SK-N-SH treated with all-trans-retinoic acid at 6 μM for 48 hours (cell line): Measurements from ENCODE around the gene WASF2.

ENCODE experiments used
- ATAC-seq: fragments of 200-7000 bp; cut with Tn5 transposase; 3 replicates; pipeline ENCODE4 v1.9.1; 2020; ENCODE audit warnings: mild to moderate bottlenecking, moderate library complexity
- ARNTL ChIP-seq: fragments of 450-650 bp; formaldehyde crosslinking; IDR thresholded peaks from 2 replicates; pipeline ENCODE4 v1.5.0; 2020; ENCODE audit warnings: low read depth, mild to moderate bottlenecking, moderate library complexity, borderline replicate concordance
- BACH2 ChIP-seq: fragments of 250-450 bp; sonication (Bioruptor Pico); IDR thresholded peaks from 2 replicates; pipeline ENCODE4 v1.9.0; 2021; ENCODE audit warnings: mild to moderate bottlenecking, borderline replicate concordance
- CSDC2 ChIP-seq: fragments of 250-450 bp; sonication (Bioruptor Pico); IDR thresholded peaks from 2 replicates; pipeline ENCODE4 v1.5.0; 2020; ENCODE audit warnings: mild to moderate bottlenecking, moderate library complexity
- ESRRG ChIP-seq: fragments of 250-450 bp; sonication (Bioruptor Pico); IDR thresholded peaks from 2 replicates; pipeline ENCODE4 v1.6.1; 2021; ENCODE audit warnings: mild to moderate bottlenecking
- GLIS3 ChIP-seq: fragments of 250-450 bp; sonication (Bioruptor Pico); IDR thresholded peaks from 2 replicates; pipeline ENCODE4 v1.5.0; 2020; ENCODE audit warnings: mild to moderate bottlenecking, moderate library complexity
- ISL1 ChIP-seq: fragments of 250-450 bp; sonication (Bioruptor Pico); IDR thresholded peaks from 2 replicates; pipeline ENCODE4 v2.1.2; 2022; ENCODE audit warnings: mild to moderate bottlenecking, moderate library complexity
- OSR1 ChIP-seq: fragments of 250-450 bp; sonication (Bioruptor Pico); IDR thresholded peaks from 2 replicates; pipeline ENCODE4 v1.8.0; 2022; ENCODE audit warnings: moderate library complexity, mild to moderate bottlenecking, inconsistent platforms
- PPARA ChIP-seq: fragments of 250-450 bp; sonication (Bioruptor Pico); IDR thresholded peaks from 2 replicates; pipeline ENCODE4 v1.5.0; 2020; ENCODE audit warnings: mild to moderate bottlenecking, borderline replicate concordance
- SNAI2 ChIP-seq: fragments of 250-450 bp; sonication (Bioruptor Pico); IDR thresholded peaks from 2 replicates; pipeline ENCODE4 v1.5.0; 2020; ENCODE audit warnings: mild to moderate bottlenecking, moderate library complexity
- TCF4 ChIP-seq: fragments of 250-450 bp; sonication (Bioruptor Pico); IDR thresholded peaks from 2 replicates; pipeline ENCODE4 v1.8.0; 2021; ENCODE audit warnings: mild to moderate bottlenecking, moderate library complexity, borderline replicate concordance
- TOX ChIP-seq: fragments of 250-450 bp; sonication (Bioruptor Pico); IDR thresholded peaks from 2 replicates; pipeline ENCODE4 v1.8.0; 2021; ENCODE audit warnings: mild to moderate bottlenecking, moderate library complexity, borderline replicate concordance
- TSHZ2 ChIP-seq: fragments of 250-450 bp; sonication (Bioruptor Pico); IDR thresholded peaks from 2 replicates; pipeline ENCODE4 v1.5.0; 2020; ENCODE audit warnings: mild to moderate bottlenecking, moderate library complexity
- ZC3H10 ChIP-seq: fragments of 250-450 bp; sonication (Bioruptor Pico); IDR thresholded peaks from 2 replicates; pipeline ENCODE4 v1.5.1; 2021; ENCODE audit warnings: mild to moderate bottlenecking, moderate library complexity
- ZFP3 ChIP-seq: fragments of 250-450 bp; sonication (Bioruptor Pico); IDR thresholded peaks from 2 replicates; pipeline ENCODE4 v1.5.0; 2020; ENCODE audit warnings: mild to moderate bottlenecking, moderate library complexity
- ZFP30 ChIP-seq: fragments of 450-650 bp; formaldehyde crosslinking; IDR thresholded peaks from 2 replicates; pipeline ENCODE4 v1.5.0; 2022; ENCODE audit warnings: mild to moderate bottlenecking, moderate library complexity
- ZNF565 ChIP-seq: fragments of 450-650 bp; formaldehyde crosslinking; conservative IDR thresholded peaks from 2 replicates; pipeline ENCODE4 v1.5.0; 2020; ENCODE audit warnings: low read depth, mild to moderate bottlenecking, moderate library complexity
- ZNF70 ChIP-seq: fragments of 450-650 bp; formaldehyde crosslinking; IDR thresholded peaks from 2 replicates; pipeline ENCODE4 v1.5.0; 2020; ENCODE audit warnings: mild to moderate bottlenecking, moderate library complexity
- ZNF8 ChIP-seq: fragments of 450-650 bp; formaldehyde crosslinking; IDR thresholded peaks from 2 replicates; pipeline ENCODE4 v1.5.0; 2020; ENCODE audit warnings: mild to moderate bottlenecking, moderate library complexity
- TF ChIP-seq, protein P1 (sequence below): fragments of 250-450 bp; sonication (Bioruptor Pico); IDR thresholded peaks from 2 replicates; pipeline ENCODE4 v1.5.1; 2021; ENCODE audit warnings: mild to moderate bottlenecking, moderate library complexity
- TF ChIP-seq, protein P2 (sequence below): fragments of 250-450 bp; sonication (Bioruptor Pico); IDR thresholded peaks from 2 replicates; pipeline ENCODE4 v1.8.0; 2020; ENCODE audit warnings: mild to moderate bottlenecking, moderate library complexity, borderline replicate concordance
- TF ChIP-seq, protein P3 (sequence below): fragments of 250-450 bp; sonication (Bioruptor Pico); IDR thresholded peaks from 2 replicates; pipeline ENCODE4 v1.5.1; 2020; ENCODE audit warnings: low read depth, mild to moderate bottlenecking, moderate library complexity

WASF2 gene

DNA sequence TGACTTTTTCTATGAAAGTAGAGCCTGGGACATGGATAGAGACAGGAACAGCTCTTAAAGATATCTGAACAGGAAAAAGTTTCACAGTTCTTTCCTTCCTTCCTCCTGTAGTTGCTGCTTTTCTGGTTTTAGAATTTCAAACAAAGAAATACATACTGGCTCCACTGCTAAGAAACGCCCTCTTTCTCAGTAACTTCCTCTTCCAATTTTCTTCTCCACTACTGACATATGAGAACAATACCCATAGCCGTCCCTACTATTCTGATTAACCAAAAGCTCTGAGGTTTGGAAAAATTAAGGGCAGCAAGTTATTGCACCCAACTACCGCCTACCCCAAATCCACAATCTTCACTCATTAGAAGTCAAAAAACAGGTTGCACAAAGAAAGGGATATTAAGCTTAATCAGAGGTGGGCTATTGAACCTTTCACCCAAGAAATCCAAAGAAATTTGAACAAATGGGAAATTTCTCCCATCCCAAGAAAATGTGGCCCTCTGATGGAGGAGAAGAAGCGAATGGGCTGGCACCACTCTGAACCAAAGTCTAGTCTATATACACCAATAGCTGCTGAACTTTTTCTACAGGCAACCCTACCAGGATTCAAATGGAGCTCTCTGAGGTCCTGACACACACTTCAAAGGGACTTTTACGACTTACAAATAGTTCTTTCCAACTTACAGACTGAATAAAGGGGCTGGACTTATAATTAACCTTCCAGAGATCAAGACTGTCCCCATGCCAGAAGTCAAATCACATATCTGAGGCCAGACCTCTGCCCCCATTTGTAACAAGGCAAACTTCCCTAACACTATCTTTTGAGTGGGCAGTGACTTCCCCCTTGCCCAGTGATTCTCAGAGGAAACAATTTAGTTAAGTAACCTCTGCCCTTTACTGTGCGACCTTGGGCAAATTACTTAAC is 1.7 kb downstream of the WASF2 start (continued):
- TF ChIP-seq OSR1 (CRISPR knock-in tag) = no peak

- ATAC-seq = no peak
- no peak for TF ChIP-seq ZC3H10 (CRISPR knock-in tag)
- TF ChIP-seq, protein P1, sequence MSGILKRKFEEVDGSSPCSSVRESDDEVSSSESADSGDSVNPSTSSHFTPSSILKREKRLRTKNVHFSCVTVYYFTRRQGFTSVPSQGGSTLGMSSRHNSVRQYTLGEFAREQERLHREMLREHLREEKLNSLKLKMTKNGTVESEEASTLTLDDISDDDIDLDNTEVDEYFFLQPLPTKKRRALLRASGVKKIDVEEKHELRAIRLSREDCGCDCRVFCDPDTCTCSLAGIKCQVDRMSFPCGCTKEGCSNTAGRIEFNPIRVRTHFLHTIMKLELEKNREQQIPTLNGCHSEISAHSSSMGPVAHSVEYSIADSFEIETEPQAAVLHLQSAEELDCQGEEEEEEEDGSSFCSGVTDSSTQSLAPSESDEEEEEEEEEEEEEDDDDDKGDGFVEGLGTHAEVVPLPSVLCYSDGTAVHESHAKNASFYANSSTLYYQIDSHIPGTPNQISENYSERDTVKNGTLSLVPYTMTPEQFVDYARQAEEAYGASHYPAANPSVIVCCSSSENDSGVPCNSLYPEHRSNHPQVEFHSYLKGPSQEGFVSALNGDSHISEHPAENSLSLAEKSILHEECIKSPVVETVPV (CRISPR knock-in tag) = no peak
- no peak for TF ChIP-seq ISL1 (CRISPR knock-in tag)
- no peak for TF ChIP-seq GLIS3 (CRISPR knock-in tag)
- TF ChIP-seq CSDC2 = no peak
- no peak for TF ChIP-seq PPARA (CRISPR knock-in tag)
- TF ChIP-seq SNAI2 = no peak
- TF ChIP-seq ESRRG (CRISPR knock-in tag) = no peak
Measured at GRCh38 chr1:27485363-27485762, 4.6 kb downstream of the WASF2 start.

DNA sequence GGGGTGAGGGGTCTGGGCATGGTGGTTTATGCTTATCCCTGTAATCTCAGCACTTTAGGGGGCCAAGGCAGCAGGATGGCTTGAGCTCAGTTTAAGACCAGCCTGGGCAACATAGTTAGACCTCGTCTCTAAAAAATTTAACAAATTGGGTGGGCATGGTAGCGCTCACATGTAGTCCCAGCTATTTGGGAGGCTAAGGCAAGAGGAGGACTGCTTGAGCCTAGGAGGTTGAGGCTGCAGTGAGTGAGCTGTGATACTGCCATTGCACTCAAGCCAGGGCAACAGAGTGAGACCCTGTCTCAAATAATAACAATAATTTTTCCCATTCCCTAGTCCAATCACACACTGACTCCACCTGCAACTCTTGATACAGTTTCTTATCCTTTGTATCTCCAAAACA is 6.3 kb downstream of the WASF2 start:
- no peak for ATAC-seq
- TF ChIP-seq TSHZ2 (CRISPR knock-in tag) (no peak), PPARA (CRISPR knock-in tag) (no peak), TOX (no peak), ARNTL (CRISPR knock-in tag) (no peak), OSR1 (CRISPR knock-in tag) (no peak), ZNF70 (CRISPR knock-in tag) (no peak), ZNF565 (no peak), ZFP30 (CRISPR knock-in tag) (no peak), BACH2 (CRISPR knock-in tag) (no peak), ZC3H10 (CRISPR knock-in tag) (no peak), ZFP3 (CRISPR knock-in tag) (no peak)
- TF ChIP-seq, protein P2, sequence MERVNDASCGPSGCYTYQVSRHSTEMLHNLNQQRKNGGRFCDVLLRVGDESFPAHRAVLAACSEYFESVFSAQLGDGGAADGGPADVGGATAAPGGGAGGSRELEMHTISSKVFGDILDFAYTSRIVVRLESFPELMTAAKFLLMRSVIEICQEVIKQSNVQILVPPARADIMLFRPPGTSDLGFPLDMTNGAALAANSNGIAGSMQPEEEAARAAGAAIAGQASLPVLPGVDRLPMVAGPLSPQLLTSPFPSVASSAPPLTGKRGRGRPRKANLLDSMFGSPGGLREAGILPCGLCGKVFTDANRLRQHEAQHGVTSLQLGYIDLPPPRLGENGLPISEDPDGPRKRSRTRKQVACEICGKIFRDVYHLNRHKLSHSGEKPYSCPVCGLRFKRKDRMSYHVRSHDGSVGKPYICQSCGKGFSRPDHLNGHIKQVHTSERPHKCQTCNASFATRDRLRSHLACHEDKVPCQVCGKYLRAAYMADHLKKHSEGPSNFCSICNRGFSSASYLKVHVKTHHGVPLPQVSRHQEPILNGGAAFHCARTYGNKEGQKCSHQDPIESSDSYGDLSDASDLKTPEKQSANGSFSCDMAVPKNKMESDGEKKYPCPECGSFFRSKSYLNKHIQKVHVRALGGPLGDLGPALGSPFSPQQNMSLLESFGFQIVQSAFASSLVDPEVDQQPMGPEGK = no peak
- TF ChIP-seq, all 23 proteins: peak for 0

- TF ChIP-seq ZC3H10 (CRISPR knock-in tag) (no peak), ZNF565 (no peak), ZFP30 (CRISPR knock-in tag) (no peak), TCF4 (CRISPR knock-in tag) (no peak), TSHZ2 (CRISPR knock-in tag) (no peak), ZNF70 (CRISPR knock-in tag) (no peak), TOX (no peak), ZFP3 (CRISPR knock-in tag) (no peak), OSR1 (CRISPR knock-in tag) (no peak), ZNF8 (CRISPR knock-in tag) (no peak), BACH2 (CRISPR knock-in tag) (no peak), PPARA (CRISPR knock-in tag) (no peak)
- TF ChIP-seq, protein P3, sequence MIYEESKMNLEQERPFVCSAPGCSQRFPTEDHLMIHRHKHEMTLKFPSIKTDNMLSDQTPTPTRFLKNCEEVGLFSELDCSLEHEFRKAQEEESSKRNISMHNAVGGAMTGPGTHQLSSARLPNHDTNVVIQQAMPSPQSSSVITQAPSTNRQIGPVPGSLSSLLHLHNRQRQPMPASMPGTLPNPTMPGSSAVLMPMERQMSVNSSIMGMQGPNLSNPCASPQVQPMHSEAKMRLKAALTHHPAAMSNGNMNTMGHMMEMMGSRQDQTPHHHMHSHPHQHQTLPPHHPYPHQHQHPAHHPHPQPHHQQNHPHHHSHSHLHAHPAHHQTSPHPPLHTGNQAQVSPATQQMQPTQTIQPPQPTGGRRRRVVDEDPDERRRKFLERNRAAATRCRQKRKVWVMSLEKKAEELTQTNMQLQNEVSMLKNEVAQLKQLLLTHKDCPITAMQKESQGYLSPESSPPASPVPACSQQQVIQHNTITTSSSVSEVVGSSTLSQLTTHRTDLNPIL = no peak
- ATAC-seq = no peak
Measured at GRCh38 chr1:27481994-27482620, 7.9 kb downstream of the WASF2 start.
